Liver (tissue), 9 donors: ENCODE measurements around the gene LHFPL6. TPM values are rescaled to one million over a fixed set of nuclear protein-coding genes. Genes with fewer than 3 reads are reported as not detected.

ENCODE experiments used
- DNase-seq: peaks from one replicate; pipeline ENCODE4 v3.0.0-alpha.2; 2017; ENCODE audit warnings: low spot score
- H3K27ac ChIP-seq, 2 donors: one replicate each; pipeline ENCODE4 v1.7.0; 2013; ENCODE audit warnings: inconsistent platforms in 2 of 2, low read length in 2 of 2, control low read depth in 1 of 2, low read depth in 1 of 2, mild to moderate bottlenecking in 1 of 2
- H3K27me3 ChIP-seq, 4 donors: one replicate each; pipeline versions ENCODE4 v1.6.1 to v1.7.0; 2013; ENCODE audit warnings: low read length in 3 of 4, inconsistent platforms in 1 of 4, mild to moderate bottlenecking in 1 of 4, moderate library complexity in 1 of 4; ENCODE audit not compliant: control insufficient read depth in 4 of 4, insufficient read depth in 4 of 4
- H3K36me3 ChIP-seq, 4 donors: one replicate each; pipeline versions ENCODE4 v1.6.1 to v1.7.0; 2013; ENCODE audit warnings: low read length in 3 of 4, mild to moderate bottlenecking in 3 of 4, low read depth in 1 of 4, moderate library complexity in 1 of 4; ENCODE audit not compliant: control insufficient read depth in 4 of 4, insufficient read depth in 3 of 4
- H3K4me1 ChIP-seq, 4 donors: one replicate each; pipeline versions ENCODE4 v1.6.1 to v1.7.0; 2013; ENCODE audit warnings: low read length in 3 of 4, mild to moderate bottlenecking in 3 of 4, moderate library complexity in 1 of 4; ENCODE audit not compliant: control insufficient read depth in 4 of 4, insufficient read depth in 4 of 4
- H3K4me3 ChIP-seq, 3 donors: one replicate each; pipeline versions ENCODE4 v1.6.1 to v1.7.0; 2013; ENCODE audit warnings: low read length in 3 of 3, control low read depth in 1 of 3, low read depth in 1 of 3, mild to moderate bottlenecking in 1 of 3
- H3K9ac ChIP-seq, 2 donors: one replicate each; pipeline ENCODE4 v1.7.0; 2013; ENCODE audit warnings: low read length in 2 of 2, mild to moderate bottlenecking in 2 of 2, moderate library complexity in 2 of 2, control low read depth in 1 of 2, low read depth in 1 of 2
- H3K9me3 ChIP-seq, 4 donors: one replicate each; pipeline versions ENCODE4 v1.6.1 to v1.7.0; 2013; ENCODE audit warnings: low read length in 3 of 4; ENCODE audit not compliant: control insufficient read depth in 4 of 4
- EGR1 ChIP-seq, 2 donors: IDR thresholded peaks; 2 replicates each; pipeline ENCODE4 v1.6.1; 2016 to 2018; ENCODE audit warnings: antibody characterized with exemption in 2 of 2, low read depth in 2 of 2
- FOXA2 ChIP-seq: IDR thresholded peaks from 2 replicates; pipeline ENCODE4 v1.6.1; 2016; ENCODE audit warnings: antibody characterized with exemption
- GABPA ChIP-seq, 2 donors: IDR thresholded peaks in 1 of 2; conservative IDR thresholded peaks in 1 of 2; 2 replicates each; pipeline ENCODE4 v1.6.1; 2016; ENCODE audit warnings: antibody characterized with exemption in 2 of 2, mild to moderate bottlenecking in 1 of 2, moderate library complexity in 1 of 2
- HNF4G ChIP-seq: IDR thresholded peaks from 2 replicates; pipeline ENCODE4 v1.6.1; 2016; ENCODE audit warnings: antibody characterized with exemption
- JUND ChIP-seq, 2 donors: IDR thresholded peaks; 2 replicates each; pipeline ENCODE4 v1.6.1; 2016; ENCODE audit warnings: antibody characterized with exemption in 2 of 2
- NR2F2 ChIP-seq: IDR thresholded peaks from 2 replicates; pipeline ENCODE4 v1.6.1; 2016; ENCODE audit warnings: antibody characterized with exemption
- RAD21 ChIP-seq, 2 donors: IDR thresholded peaks; 2 replicates each; pipeline ENCODE4 v1.6.1; 2016; ENCODE audit warnings: antibody characterized with exemption in 2 of 2, mild to moderate bottlenecking in 2 of 2
- RXRA ChIP-seq, 2 donors: IDR thresholded peaks; 2 replicates each; pipeline ENCODE4 v1.6.1; 2017 to 2018; ENCODE audit warnings: antibody characterized with exemption in 2 of 2, mild to moderate bottlenecking in 1 of 2
- SP1 ChIP-seq: IDR thresholded peaks from 2 replicates; pipeline ENCODE4 v1.6.1; 2018; ENCODE audit warnings: antibody characterized with exemption, mild to moderate bottlenecking
- TAF1 ChIP-seq: conservative IDR thresholded peaks from 2 replicates; pipeline ENCODE4 v1.6.1; 2016; ENCODE audit warnings: antibody characterized with exemption, mild to moderate bottlenecking
- WGBS: extraction: QIAGEN DNeasy Blood & Tissue Kit; methylation state at CpG from one replicate; pipeline ENCODE4 v1.1.7; 2013; 5-methylcytosine and 5-hydroxymethylcytosine counted together
- polyA plus RNA-seq, 2 donors: library from polyadenylated mRNA; stranded (reverse) in 1 of 2; unstranded in 1 of 2; fragments of 200-250 nt in 1 of 2; fragments of >200 nt in 1 of 2; fragmentation: Nextera tagmentation in 1 of 2; extraction: Ambion mirVana in 1 of 2; gene quantifications; one replicate each; pipeline versions ENCODE4 v1.2.1 to v1.2.3, GENCODE V29; 2013 to 2015
- total RNA-seq, 2 donors: library from RNA; depleted of rRNA; stranded (reverse); fragments of >200 nt; gene quantifications; one replicate each; pipeline ENCODE4 v1.2.3, GENCODE V29; 2014
- TF ChIP-seq, protein P1 (sequence below): IDR thresholded peaks from 2 replicates; pipeline ENCODE4 v1.6.1; 2016; ENCODE audit warnings: antibody characterized with exemption
- TF ChIP-seq, protein P2 (sequence below): fragments of 150-350 bp; IDR thresholded peaks from 2 replicates; pipeline ENCODE4 v1.5.1; 2017; ENCODE audit warnings: improper control_type of control experiment, low read depth, low read length; ENCODE audit not compliant: missing input control
- TF ChIP-seq, protein P3 (sequence below): IDR thresholded peaks from 2 replicates; pipeline ENCODE4 v1.6.1; 2016; ENCODE audit warnings: antibody characterized with exemption
- TF ChIP-seq, protein P4 (sequence below): IDR thresholded peaks from 2 replicates; pipeline ENCODE4 v1.6.1; 2016; ENCODE audit warnings: antibody characterized with exemption, mild to moderate bottlenecking
- donor health status: healthy.
- donor health status: healthy.
- donor health status: healthy.
- donor health status: healthy.
- donor health status: healthy.

Gene LHFPL6
- total and polyA plus RNA-seq, 4 donors: 2.6 to 8.3 (median 5.5) TPM

DNA sequence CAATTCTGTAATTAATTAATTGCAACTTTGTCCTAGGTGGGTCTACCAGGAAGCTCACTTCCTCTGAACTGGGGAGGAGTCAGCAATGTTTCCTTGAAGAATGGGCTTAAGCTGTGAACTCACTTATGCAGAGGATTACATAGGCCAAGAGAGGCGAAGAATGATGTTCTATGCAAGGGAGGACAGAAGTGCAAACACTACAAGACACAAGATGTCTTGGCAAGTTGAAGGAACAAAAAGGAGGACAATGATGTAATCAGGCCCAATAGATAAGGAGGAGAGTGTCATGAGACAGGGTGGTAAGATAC lies 275.9 kb downstream of the LHFPL6 start:
- 86% methylated on average over 1 of the region's 1 CpG for WGBS
- TF ChIP-seq, protein P1, sequence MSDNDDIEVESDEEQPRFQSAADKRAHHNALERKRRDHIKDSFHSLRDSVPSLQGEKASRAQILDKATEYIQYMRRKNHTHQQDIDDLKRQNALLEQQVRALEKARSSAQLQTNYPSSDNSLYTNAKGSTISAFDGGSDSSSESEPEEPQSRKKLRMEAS: no peak
- no peak for TF ChIP-seq RAD21 (IDR thresholded peaks at IDR 0.05)
- TF ChIP-seq TAF1: no peak
- TF ChIP-seq, protein P2, sequence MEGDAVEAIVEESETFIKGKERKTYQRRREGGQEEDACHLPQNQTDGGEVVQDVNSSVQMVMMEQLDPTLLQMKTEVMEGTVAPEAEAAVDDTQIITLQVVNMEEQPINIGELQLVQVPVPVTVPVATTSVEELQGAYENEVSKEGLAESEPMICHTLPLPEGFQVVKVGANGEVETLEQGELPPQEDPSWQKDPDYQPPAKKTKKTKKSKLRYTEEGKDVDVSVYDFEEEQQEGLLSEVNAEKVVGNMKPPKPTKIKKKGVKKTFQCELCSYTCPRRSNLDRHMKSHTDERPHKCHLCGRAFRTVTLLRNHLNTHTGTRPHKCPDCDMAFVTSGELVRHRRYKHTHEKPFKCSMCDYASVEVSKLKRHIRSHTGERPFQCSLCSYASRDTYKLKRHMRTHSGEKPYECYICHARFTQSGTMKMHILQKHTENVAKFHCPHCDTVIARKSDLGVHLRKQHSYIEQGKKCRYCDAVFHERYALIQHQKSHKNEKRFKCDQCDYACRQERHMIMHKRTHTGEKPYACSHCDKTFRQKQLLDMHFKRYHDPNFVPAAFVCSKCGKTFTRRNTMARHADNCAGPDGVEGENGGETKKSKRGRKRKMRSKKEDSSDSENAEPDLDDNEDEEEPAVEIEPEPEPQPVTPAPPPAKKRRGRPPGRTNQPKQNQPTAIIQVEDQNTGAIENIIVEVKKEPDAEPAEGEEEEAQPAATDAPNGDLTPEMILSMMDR: no peak
- TF ChIP-seq, protein P3, sequence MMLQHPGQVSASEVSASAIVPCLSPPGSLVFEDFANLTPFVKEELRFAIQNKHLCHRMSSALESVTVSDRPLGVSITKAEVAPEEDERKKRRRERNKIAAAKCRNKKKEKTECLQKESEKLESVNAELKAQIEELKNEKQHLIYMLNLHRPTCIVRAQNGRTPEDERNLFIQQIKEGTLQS: no peak
- no peak for TF ChIP-seq NR2F2
- TF ChIP-seq, protein P4, sequence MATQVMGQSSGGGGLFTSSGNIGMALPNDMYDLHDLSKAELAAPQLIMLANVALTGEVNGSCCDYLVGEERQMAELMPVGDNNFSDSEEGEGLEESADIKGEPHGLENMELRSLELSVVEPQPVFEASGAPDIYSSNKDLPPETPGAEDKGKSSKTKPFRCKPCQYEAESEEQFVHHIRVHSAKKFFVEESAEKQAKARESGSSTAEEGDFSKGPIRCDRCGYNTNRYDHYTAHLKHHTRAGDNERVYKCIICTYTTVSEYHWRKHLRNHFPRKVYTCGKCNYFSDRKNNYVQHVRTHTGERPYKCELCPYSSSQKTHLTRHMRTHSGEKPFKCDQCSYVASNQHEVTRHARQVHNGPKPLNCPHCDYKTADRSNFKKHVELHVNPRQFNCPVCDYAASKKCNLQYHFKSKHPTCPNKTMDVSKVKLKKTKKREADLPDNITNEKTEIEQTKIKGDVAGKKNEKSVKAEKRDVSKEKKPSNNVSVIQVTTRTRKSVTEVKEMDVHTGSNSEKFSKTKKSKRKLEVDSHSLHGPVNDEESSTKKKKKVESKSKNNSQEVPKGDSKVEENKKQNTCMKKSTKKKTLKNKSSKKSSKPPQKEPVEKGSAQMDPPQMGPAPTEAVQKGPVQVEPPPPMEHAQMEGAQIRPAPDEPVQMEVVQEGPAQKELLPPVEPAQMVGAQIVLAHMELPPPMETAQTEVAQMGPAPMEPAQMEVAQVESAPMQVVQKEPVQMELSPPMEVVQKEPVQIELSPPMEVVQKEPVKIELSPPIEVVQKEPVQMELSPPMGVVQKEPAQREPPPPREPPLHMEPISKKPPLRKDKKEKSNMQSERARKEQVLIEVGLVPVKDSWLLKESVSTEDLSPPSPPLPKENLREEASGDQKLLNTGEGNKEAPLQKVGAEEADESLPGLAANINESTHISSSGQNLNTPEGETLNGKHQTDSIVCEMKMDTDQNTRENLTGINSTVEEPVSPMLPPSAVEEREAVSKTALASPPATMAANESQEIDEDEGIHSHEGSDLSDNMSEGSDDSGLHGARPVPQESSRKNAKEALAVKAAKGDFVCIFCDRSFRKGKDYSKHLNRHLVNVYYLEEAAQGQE: no peak
- TF ChIP-seq JUND (IDR thresholded peaks at IDR 0.05): no peak
- TF ChIP-seq EGR1 (IDR thresholded peaks at IDR 0.05; ENCODE audit: low read depth in 2 of 2): no peak
- no peak for TF ChIP-seq HNF4G
- TF ChIP-seq RXRA (IDR thresholded peaks at IDR 0.05): no peak
- no peak for TF ChIP-seq FOXA2
- Histone ChIP-seq H3K9ac (no peak overlapping the region), H3K9me3 (no peaks in the 10 kb centered on the region), H3K36me3 (no peaks in the 10 kb centered on the region), H3K27ac (no peak overlapping the region), H3K27me3 (no peaks in the 10 kb centered on the region), H3K4me1 (no peaks in the 10 kb centered on the region), H3K4me3 (no peak overlapping the region)
- DNase-seq: no peak

DNA sequence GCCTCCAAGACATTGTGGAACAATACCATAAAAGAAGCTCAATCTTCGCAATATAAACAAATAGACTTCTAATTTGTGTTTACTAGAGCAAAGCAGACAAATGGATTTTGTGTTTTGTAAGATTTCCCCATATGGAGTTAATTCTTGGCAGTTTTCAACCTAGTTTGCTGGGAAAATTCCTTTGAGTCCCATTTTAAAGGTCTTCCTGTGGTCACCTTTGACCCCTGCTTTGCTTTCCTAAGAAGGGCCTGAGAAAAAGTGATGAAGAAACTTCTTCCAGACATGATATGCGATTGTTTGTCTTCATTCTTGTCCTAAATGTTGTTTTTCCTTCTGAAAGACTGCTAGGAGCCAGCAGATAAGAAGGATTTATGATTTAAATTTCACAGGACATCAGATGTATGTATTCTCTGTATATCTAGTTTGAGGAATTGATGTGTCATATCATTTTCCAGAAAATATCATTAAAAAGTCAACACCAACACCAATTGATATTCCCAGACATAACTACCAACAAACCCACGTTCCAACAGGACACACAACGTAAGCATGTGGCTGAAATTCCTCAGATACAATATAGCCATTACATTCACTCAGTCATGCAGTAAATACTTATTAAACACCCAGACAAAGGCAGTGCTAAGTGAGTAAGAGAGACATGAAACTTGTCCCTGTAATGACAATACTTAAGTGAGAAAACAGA lies 276.4 kb downstream of the LHFPL6 start:
- H3K36me3 ChIP-seq: no peaks in the 10 kb centered on the region
- WGBS: 60% methylated on average over 4 of the region's 4 CpGs
- no peaks in the 10 kb centered on the region for H3K4me1 ChIP-seq
- peak; percentile 33 for TF ChIP-seq NR2F2
- TF ChIP-seq TAF1: no peak
- TF ChIP-seq HNF4G: no peak
- no peak for TF ChIP-seq SP1
- TF ChIP-seq GABPA (IDR thresholded peaks at IDR 0.05 in 1 of 2, conservative IDR thresholded peaks at IDR 0.05 in 1 of 2): no peak
- H3K27ac ChIP-seq: no peak overlapping the region
- no peak for DNase-seq
- H3K9me3 ChIP-seq: no peaks in the 10 kb centered on the region
- H3K27me3 ChIP-seq: no peaks in the 10 kb centered on the region
- no peak overlapping the region for H3K9ac ChIP-seq
- H3K4me3 ChIP-seq: no peak overlapping the region
